B cell (primary cell): ENCODE data around the gene CYB561D1. TPM values are rescaled to one million over a fixed set of nuclear protein-coding genes. Genes with fewer than 3 reads are reported as not detected.

Source experiments
- ATAC-seq: fragments of 200-7000 bp; cut with Tn5 transposase; one replicate; pipeline ENCODE4 v1.10.0; 2021; ENCODE audit warnings: low read depth, mild to moderate bottlenecking, moderate number of reproducible peaks, moderate library complexity
- CTCF ChIA-PET: fragments of 350-600 bp; sonication (Branson Sonifier 250); formaldehyde crosslinking; loops from one replicate; lab custom pipeline; 2021; ENCODE audit warnings: antibody characterized with exemption, inconsistent platforms; lab: Charles Lee
- POLR2A ChIA-PET: fragments of 350-600 bp; sonication (Branson Sonifier 250); formaldehyde crosslinking; loops from one replicate; lab custom pipeline; 2021; ENCODE audit warnings: antibody characterized with exemption; lab: Charles Lee
- DNase-seq: peaks from one replicate; pipeline ENCODE4 v3.0.0; 2013
- H2AFZ ChIP-seq: 2 replicates; pipeline ENCODE4 v1.6.1; 2012; ENCODE audit warnings: mild to moderate bottlenecking, low read depth, low read length; ENCODE audit not compliant: insufficient read depth, poor library complexity, severe bottlenecking
- H3K27ac ChIP-seq, 2 donors: 1 replicate in 1 of 2; 2 replicates in 1 of 2; pipeline ENCODE4 v1.5.1; 2012 to 2013; ENCODE audit warnings: low read length in 2 of 2, mild to moderate bottlenecking in 2 of 2, moderate library complexity in 1 of 2
- H3K27me3 ChIP-seq, 4 experiments: fragments of 200-600 bp in 1 of 4; sonication (generic) in 1 of 4; replicated peaks in 1 of 4; 1 replicate in 2 of 4; 2 replicates in 2 of 4; pipeline versions ENCODE4 v1.6.1 to v1.7.0; 2013 to 2016; ENCODE audit warnings: low read length in 3 of 4, mild to moderate bottlenecking in 2 of 4, mixed read lengths in 1 of 4, moderate library complexity in 1 of 4; ENCODE audit not compliant: insufficient read depth in 4 of 4, control insufficient read depth in 3 of 4; ENCODE audit errors: control extremely low read depth in 1 of 4
- H3K36me3 ChIP-seq, 2 experiments: replicated peaks in 1 of 2; 1 replicate in 1 of 2; 2 replicates in 1 of 2; pipeline versions ENCODE4 v1.6.1 to v1.7.1; 2013; ENCODE audit warnings: low read length in 1 of 2; ENCODE audit not compliant: insufficient read depth in 2 of 2, control insufficient read depth in 1 of 2; ENCODE audit errors: control extremely low read depth in 1 of 2, extremely low read depth in 1 of 2
- H3K4me1 ChIP-seq, 2 donors: fragments of 200-600 bp in 1 of 2; sonication (generic) in 1 of 2; 1 replicate in 1 of 2; 2 replicates in 1 of 2; pipeline versions ENCODE4 v1.5.1 to v1.6.1; 2013 to 2017; ENCODE audit warnings: low read length in 2 of 2; ENCODE audit not compliant: control insufficient read depth in 2 of 2, insufficient read depth in 2 of 2
- H3K4me2 ChIP-seq: replicated peaks from 2 replicates; pipeline ENCODE3; 2012; ENCODE audit warnings: mild to moderate bottlenecking, low read depth, low read length; ENCODE audit not compliant: poor library complexity, severe bottlenecking
- H3K4me3 ChIP-seq, 5 experiments: fragments of 200-600 bp in 1 of 5; sonication (generic) in 1 of 5; 1 replicate in 3 of 5; 2 replicates in 2 of 5; pipeline versions ENCODE4 v1.5.1 to v1.7.0; 2011 to 2016; ENCODE audit warnings: low read length in 4 of 5, mild to moderate bottlenecking in 4 of 5, low read depth in 2 of 5, control low read depth in 1 of 5, moderate library complexity in 1 of 5; ENCODE audit not compliant: insufficient read depth in 1 of 5; ENCODE audit errors: control extremely low read depth in 1 of 5, extremely low read depth in 1 of 5
- H3K79me2 ChIP-seq: fragments of 200-600 bp; sonication (generic); one replicate; pipeline ENCODE4 v1.6.0; 2016; ENCODE audit warnings: low read length; ENCODE audit not compliant: control insufficient read depth, insufficient read depth
- H3K9ac ChIP-seq: fragments of 200-600 bp; sonication (generic); 2 replicates; pipeline ENCODE4 v1.6.1; 2017; ENCODE audit warnings: mild to moderate bottlenecking, low read length, moderate library complexity
- H3K9me3 ChIP-seq, 3 donors: one replicate each; pipeline versions ENCODE4 v1.6.1 to v1.7.1; 2013; ENCODE audit warnings: low read length in 2 of 3; ENCODE audit not compliant: control insufficient read depth in 2 of 3, insufficient read depth in 1 of 3; ENCODE audit errors: control extremely low read depth in 1 of 3
- H4K20me1 ChIP-seq: 2 replicates; pipeline ENCODE4 v1.6.0; 2012; ENCODE audit warnings: mild to moderate bottlenecking, low read length; ENCODE audit not compliant: insufficient read depth, control insufficient read depth, poor library complexity, severe bottlenecking
- H3K27ac Mint-ChIP-seq: one replicate; pipeline ENCODE4 v1.8.0; 2021; ENCODE audit warnings: mixed read lengths
- H3K27me3 Mint-ChIP-seq: one replicate; pipeline ENCODE4 v1.8.0; 2021; ENCODE audit warnings: mixed read lengths
- H3K4me1 Mint-ChIP-seq: one replicate; pipeline ENCODE4 v1.8.0; 2021; ENCODE audit warnings: mixed read lengths
- H3K4me3 Mint-ChIP-seq: one replicate; pipeline ENCODE4 v1.8.0; 2021; ENCODE audit warnings: mixed read lengths
- H3K9me3 Mint-ChIP-seq: one replicate; pipeline ENCODE4 v1.8.0; 2022; ENCODE audit warnings: mixed read lengths; ENCODE audit not compliant: insufficient read depth
- EZH2 ChIP-seq: IDR thresholded peaks from 2 replicates; pipeline ENCODE4 v1.6.1; 2012; ENCODE audit warnings: borderline replicate concordance, low read depth, mild to moderate bottlenecking, moderate library complexity, low read length; ENCODE audit not compliant: insufficient read depth, poor library complexity, severe bottlenecking
- WGBS: methylation state at CpG from one replicate; pipeline ENCODE4 v1.1.5; 2013; ENCODE audit warnings: missing lambda C conversion rate; ENCODE audit not compliant: insufficient coverage; 5-methylcytosine and 5-hydroxymethylcytosine counted together
- intact Hi-C: fragments of 100-400 bp; cut with micrococcal nuclease; formaldehyde crosslinking; loops from one replicate; pipeline ENCODE4 v1.10.0; 2022
- polyA plus RNA-seq: library from polyadenylated mRNA; depleted of rRNA; stranded (reverse); fragments of >200 nt; gene quantifications from 2 replicates; pipeline ENCODE4 v1.2.3, GENCODE V29; 2012
- total RNA-seq, 2 donors: library from RNA; stranded (reverse); fragments of 120-200 nt in 1 of 2; gene quantifications; 1 replicate in 1 of 2; 2 replicates in 1 of 2; pipeline versions ENCODE4 v1.2.3 to v1.2.4, GENCODE V29; 2013 to 2022
- TF ChIP-seq, protein P1 (sequence below): fragments of 200-600 bp; IDR thresholded peaks from one replicate; pipeline ENCODE4 v1.8.0; 2022; ENCODE audit warnings: antibody characterized with exemption, mild to moderate bottlenecking

The CYB561D1 gene
- total and polyA plus RNA-seq, 2 donors (not counting 1 experiment from before 2014, with no cell fraction given) = 16.1 to 28.0 TPM

DNA sequence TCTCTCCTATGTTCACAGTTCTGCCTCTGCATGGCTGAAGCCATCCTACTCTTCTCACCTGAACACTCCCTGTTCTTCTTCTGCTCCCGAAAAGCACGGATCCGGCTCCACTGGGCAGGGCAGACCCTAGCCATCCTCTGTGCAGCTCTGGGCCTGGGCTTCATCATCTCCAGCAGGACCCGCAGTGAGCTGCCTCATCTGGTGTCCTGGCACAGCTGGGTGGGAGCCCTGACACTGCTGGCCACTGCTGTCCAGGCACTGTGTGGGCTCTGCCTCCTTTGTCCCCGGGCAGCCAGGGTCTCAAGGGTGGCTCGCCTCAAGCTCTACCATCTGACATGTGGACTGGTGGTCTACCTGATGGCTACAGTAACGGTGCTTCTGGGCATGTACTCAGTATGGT, 1.8 kb downstream of the CYB561D1 start:
- no peak overlapping the region for H3K9ac ChIP-seq
- intact Hi-C loops = no loop called here
- H3K9me3 ChIP-seq = no peaks in the 10 kb centered on the region
- Mint-ChIP-seq H3K4me3 (peak overlapping the region; percentile 97), H3K9me3 (no peaks in the 10 kb centered on the region), H3K27ac (no peak overlapping the region), H3K4me1 (peaks cover 47% of the 10 kb centered on the region), H3K27me3 (no peaks in the 10 kb centered on the region)
- H3K4me1 ChIP-seq = peaks cover 16 to 29% of the 10 kb centered on the region in 2 donors
- H4K20me1 ChIP-seq = peaks cover 58% of the 10 kb centered on the region
- no peaks in the 10 kb centered on the region for H3K27me3 ChIP-seq
- TF ChIP-seq EZH2 = no peak
- TF ChIP-seq, protein P1, sequence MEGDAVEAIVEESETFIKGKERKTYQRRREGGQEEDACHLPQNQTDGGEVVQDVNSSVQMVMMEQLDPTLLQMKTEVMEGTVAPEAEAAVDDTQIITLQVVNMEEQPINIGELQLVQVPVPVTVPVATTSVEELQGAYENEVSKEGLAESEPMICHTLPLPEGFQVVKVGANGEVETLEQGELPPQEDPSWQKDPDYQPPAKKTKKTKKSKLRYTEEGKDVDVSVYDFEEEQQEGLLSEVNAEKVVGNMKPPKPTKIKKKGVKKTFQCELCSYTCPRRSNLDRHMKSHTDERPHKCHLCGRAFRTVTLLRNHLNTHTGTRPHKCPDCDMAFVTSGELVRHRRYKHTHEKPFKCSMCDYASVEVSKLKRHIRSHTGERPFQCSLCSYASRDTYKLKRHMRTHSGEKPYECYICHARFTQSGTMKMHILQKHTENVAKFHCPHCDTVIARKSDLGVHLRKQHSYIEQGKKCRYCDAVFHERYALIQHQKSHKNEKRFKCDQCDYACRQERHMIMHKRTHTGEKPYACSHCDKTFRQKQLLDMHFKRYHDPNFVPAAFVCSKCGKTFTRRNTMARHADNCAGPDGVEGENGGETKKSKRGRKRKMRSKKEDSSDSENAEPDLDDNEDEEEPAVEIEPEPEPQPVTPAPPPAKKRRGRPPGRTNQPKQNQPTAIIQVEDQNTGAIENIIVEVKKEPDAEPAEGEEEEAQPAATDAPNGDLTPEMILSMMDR = no peak
- H3K4me3 ChIP-seq = no peak overlapping the region
- H3K4me2 ChIP-seq = no peak overlapping the region
- DNase-seq = no peak
- no peak overlapping the region for H2AFZ ChIP-seq
- ChIA-PET POLR2A (no interaction called here), CTCF (interaction anchor here (1.8 to 37.9 kb wide), 2 partner anchors 20 to 36 kb away, joined by 6 to 926 read pairs; partner anchors contain the start of gene GPR61)
- H3K36me3 ChIP-seq = peaks cover 0 to 54% of the 10 kb centered on the region in 2 experiments
- 100% methylated on average over 7 of the region's 7 CpGs for WGBS
- ATAC-seq = no peak
- H3K27ac ChIP-seq = no peak overlapping the region
- peaks cover 54% of the 10 kb centered on the region for H3K79me2 ChIP-seq

- DNase-seq = no peak
- Histone ChIP-seq H3K79me2 (peaks cover 54% of the 10 kb centered on the region), H2AFZ (no peak overlapping the region), H3K4me3 (no peak overlapping the region), H3K36me3 (peaks cover 0 to 49% of the 10 kb centered on the region in 2 experiments), H4K20me1 (peaks cover 63% of the 10 kb centered on the region), H3K27me3 (no peaks in the 10 kb centered on the region), H3K4me1 (peaks cover 25 to 36% of the 10 kb centered on the region in 2 donors), H3K4me2 (no peak overlapping the region), H3K9ac (no peak overlapping the region), H3K9me3 (no peaks in the 10 kb centered on the region), H3K27ac (no peak overlapping the region)
- ChIA-PET CTCF (interaction anchor here (0.5 to 37.9 kb wide), 10 partner anchors 7 to 264 kb away, joined by 3 to 926 read pairs (median 3); partner anchors contain the start of genes ATXN7L2 and GPR61), POLR2A (interaction anchor here (0.6 kb wide), 1 partner anchor 13 kb away, joined by 8 read pairs; no protein-coding TSS in a partner anchor)
- no peak for ATAC-seq
- Mint-ChIP-seq H3K4me1 (peaks cover 57% of the 10 kb centered on the region), H3K4me3 (no peak overlapping the region), H3K27me3 (no peaks in the 10 kb centered on the region), H3K27ac (no peak overlapping the region), H3K9me3 (no peaks in the 10 kb centered on the region)
- TF ChIP-seq, protein P1 = no peak
- TF ChIP-seq EZH2 = no peak
- intact Hi-C loops = no loop called here
- WGBS = 92% methylated on average over 8 of the region's 9 CpGs
Observed at GRCh38 chr1:109497449-109498160, 3.7 kb downstream of the CYB561D1 start.
